Measurements from ENCODE around the gene ULK1.
"Not testable (repeated sequence)": the region's sequence is repeated elsewhere in the genome, so short reads cannot be mapped to it uniquely, and the experiment has no call there.

The ULK1 gene

GRCh38 chr12:131861261-131862083, 33.0 kb upstream of the ULK1 start:
- no peak for DNase-seq (ENCODE audit: low read depth in 2 of 2)

GRCh38 chr12:131862084-131862441, 32.4 kb upstream of the ULK1 start:
- no peak for DNase-seq (ENCODE audit: low read depth in 2 of 2)

GRCh38 chr12:131862600-131862993, 31.8 kb upstream of the ULK1 start:
- DNase-seq (ENCODE audit: low read depth in 2 of 2) = no peak

- no peak for DNase-seq (ENCODE audit: low read depth in 2 of 2)
Observed at GRCh38 chr12:131862994-131863710, 31.3 kb upstream of the ULK1 start.

GRCh38 chr12:131863711-131864396, 30.6 kb upstream of the ULK1 start:
- DNase-seq (ENCODE audit: low read depth in 2 of 2) = no peak

- no peak for DNase-seq (ENCODE audit: low read depth in 2 of 2)
Observed at GRCh38 chr12:131864469-131864868, 30.0 kb upstream of the ULK1 start.

GRCh38 chr12:131865180-131865875, 29.1 kb upstream of the ULK1 start:
- DNase-seq (ENCODE audit: low read depth in 2 of 2) = no peak

GRCh38 chr12:131867471-131867870, 27.0 kb upstream of the ULK1 start:
- no peak for DNase-seq (ENCODE audit: low read depth in 2 of 2)

- no peak for DNase-seq (ENCODE audit: low read depth in 2 of 2)
Observed at GRCh38 chr12:131867891-131868675, 26.3 kb upstream of the ULK1 start.

- DNase-seq (ENCODE audit: low read depth in 2 of 2) = no peak
Observed at GRCh38 chr12:131869871-131870418, 24.5 kb upstream of the ULK1 start.

GRCh38 chr12:131871677-131872076, 22.7 kb upstream of the ULK1 start:
- no peak for DNase-seq (ENCODE audit: low read depth in 2 of 2)

GRCh38 chr12:131872154-131873051, 22.0 kb upstream of the ULK1 start:
- DNase-seq (ENCODE audit: low read depth in 2 of 2) = no peak

- DNase-seq (ENCODE audit: low read depth in 2 of 2) = no peak
Observed at GRCh38 chr12:131873293-131873692, 21.1 kb upstream of the ULK1 start.

- not testable (repeated sequence) for DNase-seq (ENCODE audit: low read depth in 2 of 2)
Observed at GRCh38 chr12:131874972-131875371, 19.4 kb upstream of the ULK1 start.

- DNase-seq (ENCODE audit: low read depth in 2 of 2) = not testable (repeated sequence)
Observed at GRCh38 chr12:131877216-131877615, 17.2 kb upstream of the ULK1 start.

GRCh38 chr12:131878436-131878835, 16.0 kb upstream of the ULK1 start:
- not testable (repeated sequence) for DNase-seq (ENCODE audit: low read depth in 2 of 2)

- no peak for DNase-seq (ENCODE audit: low read depth in 2 of 2)
Observed at GRCh38 chr12:131882804-131883520, 11.5 kb upstream of the ULK1 start.

GRCh38 chr12:131883521-131883900, 10.9 kb upstream of the ULK1 start:
- DNase-seq (ENCODE audit: low read depth in 2 of 2) = no peak

GRCh38 chr12:131885076-131885475, 9.3 kb upstream of the ULK1 start:
- not testable (repeated sequence) for DNase-seq (ENCODE audit: low read depth in 2 of 2)

All from stimulated activated CD8-positive, alpha-beta memory T cell treated with anti-CD3 and anti-CD28 coated beads, Interleukin-7, amount 100 ng/mL, for 4 hours (primary cell).